GM21390 (cell line): ENCODE data around the gene KCNH6.

Source experiments
- ATAC-seq: cut with Tn5 transposase; IDR thresholded peaks from one replicate; pipeline ENCODE4 v1.9.1; 2021; ENCODE audit not compliant: unreplicated experiment

The KCNH6 gene

GRCh38 chr17:63550817-63551639 is 27.9 kb downstream of the KCNH6 start:
- peak; percentile 5 for ATAC-seq

GRCh38 chr17:63552211-63552610 is 29.1 kb downstream of the KCNH6 start:
- ATAC-seq, result no peak

GRCh38 chr17:63555500-63556156 is 32.5 kb downstream of the KCNH6 start:
- ATAC-seq, result no peak

- no peak for ATAC-seq
These were observed 34.3 kb downstream of the KCNH6 start for GRCh38 chr17:63557416-63557815.

- no peak for ATAC-seq
These were observed 35.3 kb downstream of the KCNH6 start for GRCh38 chr17:63558441-63558840.

- ATAC-seq, result no peak
These were observed 38.7 kb downstream of the KCNH6 start for GRCh38 chr17:63561819-63562218.

GRCh38 chr17:63563339-63563738 is 40.2 kb downstream of the KCNH6 start:
- ATAC-seq, result no peak

- no peak for ATAC-seq
These were observed 41.4 kb downstream of the KCNH6 start for GRCh38 chr17:63564562-63564961.

- no peak for ATAC-seq
These were observed 44.1 kb downstream of the KCNH6 start for GRCh38 chr17:63567229-63567628.

- no peak for ATAC-seq
These were observed 45.4 kb downstream of the KCNH6 start for GRCh38 chr17:63568563-63568962.

GRCh38 chr17:63571632-63572310 is 48.6 kb downstream of the KCNH6 start:
- no peak for ATAC-seq

- no peak for ATAC-seq
These were observed 50.5 kb downstream of the KCNH6 start for GRCh38 chr17:63573634-63574033.

- no peak for ATAC-seq
These were observed 55.0 kb downstream of the KCNH6 start for GRCh38 chr17:63578027-63578768.

GRCh38 chr17:63578769-63579111 is 55.6 kb downstream of the KCNH6 start:
- ATAC-seq, result no peak

GRCh38 chr17:63579633-63580032 is 56.5 kb downstream of the KCNH6 start:
- no peak for ATAC-seq

GRCh38 chr17:63587770-63588169 is 64.6 kb downstream of the KCNH6 start:
- no peak for ATAC-seq

GRCh38 chr17:63588797-63589196 is 65.6 kb downstream of the KCNH6 start:
- ATAC-seq, result no peak

GRCh38 chr17:63589646-63590045 is 66.5 kb downstream of the KCNH6 start:
- no peak for ATAC-seq

GRCh38 chr17:63592797-63593196 is 69.6 kb downstream of the KCNH6 start:
- no peak for ATAC-seq

GRCh38 chr17:63595132-63595531 is 72.0 kb downstream of the KCNH6 start:
- ATAC-seq, result no peak
